SK-N-SH (cell line): ENCODE data around the gene MYO7A.

Experiments
- CTCF ChIP-seq: fragments of 200-600 bp; sonication (generic); IDR thresholded peaks from 2 replicates; pipeline ENCODE4 v1.6.1; 2017; ENCODE audit warnings: antibody characterized with exemption, mild to moderate bottlenecking, moderate library complexity
- ELF1 ChIP-seq: IDR thresholded peaks from 2 replicates; pipeline ENCODE4 v1.4.0; 2012
- EP300 ChIP-seq, 2 experiments: IDR thresholded peaks; 2 replicates each; pipeline versions ENCODE4 v1.4.0 to v1.6.1; 2012; ENCODE audit warnings: borderline replicate concordance in 1 of 2, low read depth in 1 of 2, low read length in 1 of 2
- EZH2phosphoT487 ChIP-seq: fragments of 200-600 bp; sonication (generic); IDR thresholded peaks from 2 replicates; pipeline ENCODE4 v1.6.1; 2017; ENCODE audit warnings: low read depth, mixed run types, mild to moderate bottlenecking, antibody characterized with exemption, moderate library complexity, borderline replicate concordance
- GABPA ChIP-seq: IDR thresholded peaks from 2 replicates; pipeline ENCODE4 v1.4.0; 2012; ENCODE audit warnings: low read depth, mild to moderate bottlenecking
- JUND ChIP-seq: IDR thresholded peaks from 2 replicates; pipeline ENCODE4 v1.4.0; 2012
- MAX ChIP-seq: IDR thresholded peaks from 2 replicates; pipeline ENCODE4 v1.4.0; 2012; ENCODE audit warnings: low read depth
- NFIC ChIP-seq: IDR thresholded peaks from 2 replicates; pipeline ENCODE4 v1.4.0; 2012; ENCODE audit warnings: borderline replicate concordance
- RAD21 ChIP-seq: IDR thresholded peaks from 2 replicates; pipeline ENCODE4 v1.6.1; 2012; ENCODE audit warnings: mild to moderate bottlenecking, low read length
- RFX5 ChIP-seq: IDR thresholded peaks from 2 replicates; pipeline ENCODE4 v1.6.1; 2012; ENCODE audit warnings: mild to moderate bottlenecking, improper control_type of control experiment, low read length
- TAF1 ChIP-seq: IDR thresholded peaks from 2 replicates; pipeline ENCODE4 v1.6.1; 2012; ENCODE audit warnings: low read depth, mild to moderate bottlenecking, low read length, moderate library complexity, borderline replicate concordance
- USF1 ChIP-seq: IDR thresholded peaks from 2 replicates; pipeline ENCODE4 v1.4.0; 2012; ENCODE audit warnings: low read depth, borderline replicate concordance
- YY1 ChIP-seq: IDR thresholded peaks from 2 replicates; pipeline ENCODE4 v1.4.0; 2012; ENCODE audit warnings: low read depth, mild to moderate bottlenecking

GRCh38 chr11:77184136-77184860 lies 56.3 kb downstream of the MYO7A start:
- TF ChIP-seq CTCF (no peak), EP300 (IDR thresholded peaks at IDR 0.05; ENCODE audit: borderline replicate concordance in 1 of 2, low read depth in 1 of 2, low read length in 1 of 2) (no peak), MAX (no peak), USF1 (no peak), NFIC (no peak), RAD21 (no peak), GABPA (no peak), JUND (no peak), YY1 (no peak), TAF1 (no peak), ELF1 (no peak), RFX5 (no peak), EZH2phosphoT487 (no peak)
